DMS153 (cell line): ENCODE results near the gene PRSS58.

Source experiments
- DNase-seq: peaks from one replicate; lab custom pipeline; 2025; lab: John Stamatoyannopoulos, UW

The PRSS58 gene, protein sequence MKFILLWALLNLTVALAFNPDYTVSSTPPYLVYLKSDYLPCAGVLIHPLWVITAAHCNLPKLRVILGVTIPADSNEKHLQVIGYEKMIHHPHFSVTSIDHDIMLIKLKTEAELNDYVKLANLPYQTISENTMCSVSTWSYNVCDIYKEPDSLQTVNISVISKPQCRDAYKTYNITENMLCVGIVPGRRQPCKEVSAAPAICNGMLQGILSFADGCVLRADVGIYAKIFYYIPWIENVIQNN

DNA sequence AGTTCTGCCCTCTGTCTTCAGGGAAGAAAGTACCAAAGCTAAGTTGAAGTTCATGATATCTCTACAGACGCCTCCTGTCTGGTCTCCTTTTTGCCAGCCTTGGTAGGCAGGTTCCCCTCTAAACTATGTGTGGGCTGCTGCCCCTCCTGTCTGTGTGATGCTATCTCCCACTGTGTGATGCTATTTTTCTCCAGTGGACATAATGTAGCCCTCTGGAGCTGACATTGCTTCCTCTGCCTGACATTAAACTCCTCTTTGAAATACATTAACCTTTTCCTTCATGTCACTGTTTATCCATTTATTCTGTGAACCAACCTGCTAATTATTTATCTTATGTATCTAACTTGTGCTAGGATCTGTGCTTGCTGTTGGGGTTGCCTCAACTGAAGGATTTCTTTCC, at the start of gene PRSS58:
Gene PRSS58 (minus strand): TSS at position 101 of the 400 bp plus-strand sequence. CDS start 351 bp downstream, outside the sequence.
- no peak for DNase-seq

DNA sequence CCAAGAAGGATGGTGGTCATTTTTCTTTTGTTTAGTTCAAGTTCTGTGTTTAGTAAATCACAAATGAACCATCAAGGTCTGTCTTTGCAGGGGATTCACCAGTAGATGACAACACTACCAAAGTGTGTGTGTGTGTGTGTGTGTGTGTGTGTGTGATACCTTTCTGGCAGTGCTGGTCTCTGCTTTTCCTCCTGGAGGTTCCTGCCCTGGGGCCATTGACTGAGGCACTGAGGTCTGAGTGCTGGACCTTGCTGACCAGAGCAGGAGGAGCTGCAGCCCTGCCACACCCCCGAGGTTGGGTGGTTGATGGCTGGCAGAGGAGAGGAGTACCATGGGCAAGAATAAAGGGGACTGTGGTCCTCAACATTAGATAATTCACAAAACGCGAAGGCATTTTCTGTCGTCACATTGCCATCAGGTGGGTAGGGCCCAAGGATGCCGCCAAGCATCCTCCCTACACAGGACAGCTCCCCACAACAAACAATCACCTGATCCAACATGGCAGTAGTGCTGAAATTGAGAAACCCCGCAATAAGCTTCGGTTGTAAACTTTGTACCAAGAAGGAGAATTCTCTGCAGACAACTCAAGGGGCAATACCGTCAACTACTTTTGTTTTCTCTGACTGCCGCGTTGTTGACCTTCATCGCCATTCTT, 49.5 kb upstream of the PRSS58 start:
- no peak for DNase-seq

GRCh38 chr7:142303650-142304049, 45.8 kb upstream of the PRSS58 start:
- DNase-seq, result no peak

DNA sequence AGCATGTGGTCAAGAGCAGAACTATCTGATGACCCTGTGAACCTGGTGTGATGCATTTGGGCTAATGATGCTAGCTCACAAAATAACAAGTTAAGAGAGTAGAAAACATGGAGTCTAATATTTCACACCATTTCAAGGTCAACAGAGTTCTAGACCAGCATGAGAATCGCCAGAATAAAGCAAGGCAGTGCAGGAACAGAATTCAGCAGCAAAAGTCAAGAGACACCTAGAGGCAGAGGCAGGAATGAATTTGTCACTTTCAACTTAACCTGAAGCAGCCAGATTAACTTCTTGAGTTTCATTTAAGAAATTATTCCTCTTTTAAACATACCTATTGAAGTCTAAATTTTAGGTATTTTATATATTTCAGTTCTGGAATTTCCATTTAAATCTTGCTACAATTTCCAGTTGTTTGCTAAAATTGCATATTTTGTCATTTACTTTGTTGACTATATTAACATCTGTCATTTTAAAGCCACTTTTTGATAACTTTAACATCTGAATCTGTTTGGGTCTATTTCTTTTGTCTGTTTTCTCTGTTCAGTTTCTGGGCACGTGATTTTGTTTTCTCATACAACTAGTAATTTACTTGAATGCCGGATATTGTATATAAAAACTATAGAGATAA, 44.2 kb upstream of the PRSS58 start:
- DNase-seq, result no peak

DNA sequence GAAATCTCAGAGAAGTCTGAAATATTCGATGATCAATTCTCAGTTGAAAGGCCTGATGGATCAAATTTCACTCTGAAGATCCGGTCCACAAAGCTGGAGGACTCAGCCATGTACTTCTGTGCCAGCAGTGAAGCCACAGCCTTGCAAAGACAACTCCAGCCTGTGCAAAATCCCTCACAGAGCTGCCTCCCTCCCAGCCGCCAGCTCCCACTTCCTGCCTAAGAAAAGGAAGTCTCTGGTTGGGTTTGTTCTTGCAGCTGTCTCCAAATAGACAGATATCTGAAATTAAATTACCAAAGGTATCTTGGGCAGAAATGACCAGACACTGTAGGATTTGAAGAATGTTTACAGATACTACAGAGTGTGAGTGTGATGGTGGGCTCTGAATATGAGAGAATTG, 43.4 kb upstream of the PRSS58 start:
- DNase-seq, result no peak

DNA sequence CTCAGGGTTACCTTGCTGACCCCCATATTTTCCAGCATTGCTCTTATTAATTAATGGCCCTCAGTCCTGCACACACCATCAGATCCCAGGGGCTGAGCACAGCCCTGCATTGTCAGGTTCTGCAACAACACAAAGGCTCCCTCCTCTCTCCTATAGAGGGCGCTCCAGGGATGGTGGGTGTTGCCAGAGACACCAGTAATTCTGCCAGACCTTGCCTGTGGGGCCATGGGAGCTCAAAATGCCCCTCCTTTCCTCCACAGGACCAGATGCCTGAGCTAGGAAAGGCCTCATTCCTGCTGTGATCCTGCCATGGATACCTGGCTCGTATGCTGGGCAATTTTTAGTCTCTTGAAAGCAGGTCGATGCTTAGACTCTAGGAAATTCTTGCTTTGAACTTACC, 42.8 kb upstream of the PRSS58 start:
- DNase-seq, result no peak

- no peak for DNase-seq
Measured at GRCh38 chr7:142299237-142299781, 41.5 kb upstream of the PRSS58 start.

DNA sequence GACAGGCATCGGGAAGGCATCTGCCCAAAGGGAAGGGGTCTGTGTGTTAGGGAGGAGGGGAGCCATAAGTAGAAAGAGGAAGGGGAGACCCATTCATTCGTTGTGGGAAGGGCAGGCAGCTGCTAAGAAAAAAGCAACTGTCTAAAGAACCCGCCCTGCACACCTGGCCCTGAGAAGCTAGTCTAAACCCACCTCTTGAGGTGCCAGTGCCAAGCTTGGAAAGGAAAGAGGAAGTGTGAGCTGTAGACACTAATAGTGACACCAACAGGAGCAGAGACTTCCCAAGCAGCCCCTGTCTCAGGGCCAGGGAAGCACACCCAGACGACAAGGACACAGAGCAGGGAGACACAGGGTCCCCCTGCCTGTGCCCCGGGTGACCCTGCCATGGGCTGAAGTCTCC, 40.8 kb upstream of the PRSS58 start:
- DNase-seq, result no peak

DNA sequence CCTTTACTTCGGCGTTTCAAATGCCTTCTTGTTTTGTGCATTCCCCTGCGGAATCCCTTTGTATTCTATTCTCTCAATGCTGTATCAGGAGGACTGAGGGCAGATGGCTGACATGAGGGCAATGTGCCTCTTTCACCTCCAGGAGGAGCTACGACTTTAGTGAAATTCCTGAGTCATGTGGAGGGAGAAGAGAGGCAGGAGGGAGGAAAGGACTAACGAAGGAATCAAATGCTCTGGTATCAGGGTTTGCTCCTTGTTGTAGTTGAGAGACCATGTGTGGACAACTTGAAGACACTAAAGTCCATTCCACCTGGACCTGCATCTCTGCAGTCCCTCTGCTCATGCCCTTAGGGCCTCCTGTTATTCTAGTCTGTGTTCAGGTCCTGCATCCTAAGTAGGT, 40.2 kb upstream of the PRSS58 start:
- DNase-seq, result no peak

DNA sequence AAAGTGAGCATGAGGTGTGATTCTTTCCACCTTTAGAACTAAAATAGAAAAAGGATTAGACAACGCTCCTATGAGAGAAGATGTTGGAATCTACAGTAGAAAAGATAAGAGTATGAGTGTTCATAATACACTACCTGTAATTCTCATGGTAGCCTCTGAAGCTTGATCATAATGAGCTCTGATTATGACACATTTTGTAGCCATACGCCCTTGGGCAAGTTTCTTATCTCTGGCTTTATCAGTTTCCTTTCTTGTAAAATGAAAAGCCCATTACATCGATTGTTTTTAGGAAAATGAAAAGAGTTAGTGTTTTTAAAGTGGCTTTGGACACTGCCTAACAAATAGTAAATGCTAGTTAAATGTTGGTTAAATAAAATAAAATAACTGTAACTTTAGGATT, 22.4 kb upstream of the PRSS58 start:
- no peak for DNase-seq

DNA sequence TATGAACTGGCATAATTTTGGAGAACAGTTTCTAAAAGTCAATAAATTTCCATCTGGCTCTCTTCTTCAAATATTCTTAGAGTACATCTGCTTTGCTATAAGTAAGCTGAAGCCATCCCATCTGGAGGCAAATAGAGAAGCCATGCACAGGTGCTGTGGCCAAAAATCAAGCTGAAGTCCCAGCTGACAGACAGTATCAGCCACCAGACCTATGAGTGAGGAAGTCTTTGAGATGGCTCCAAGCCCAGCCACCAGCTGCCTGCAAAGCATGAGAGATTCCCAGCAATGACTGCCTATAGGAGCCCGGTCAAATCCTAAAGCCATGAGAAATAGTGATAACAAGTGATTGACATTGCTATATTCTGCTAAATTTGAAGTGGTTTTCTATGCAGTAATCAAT, 21.7 kb upstream of the PRSS58 start:
- DNase-seq, result no peak

- no peak for DNase-seq
Measured at GRCh38 chr7:142275028-142275427, 17.2 kb upstream of the PRSS58 start.

DNA sequence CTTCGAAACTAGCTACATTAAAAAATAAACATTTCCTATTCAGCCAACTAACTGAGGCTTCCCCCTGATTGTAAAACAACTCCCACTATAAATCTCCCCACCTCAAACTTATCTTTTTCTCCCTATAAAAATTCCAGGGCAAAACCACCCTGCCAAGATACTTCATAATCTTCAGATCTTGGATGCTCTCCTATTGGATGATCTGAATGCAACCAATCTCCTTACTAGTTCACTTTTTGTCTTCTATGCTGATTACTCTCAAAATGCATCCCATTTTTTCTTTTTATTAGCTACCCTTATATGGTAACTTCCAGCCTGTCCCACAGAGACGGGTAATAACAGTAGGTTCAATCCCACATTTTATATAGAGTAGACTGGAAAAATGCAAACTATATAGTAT, 15.0 kb upstream of the PRSS58 start:
- DNase-seq, result no peak

DNA sequence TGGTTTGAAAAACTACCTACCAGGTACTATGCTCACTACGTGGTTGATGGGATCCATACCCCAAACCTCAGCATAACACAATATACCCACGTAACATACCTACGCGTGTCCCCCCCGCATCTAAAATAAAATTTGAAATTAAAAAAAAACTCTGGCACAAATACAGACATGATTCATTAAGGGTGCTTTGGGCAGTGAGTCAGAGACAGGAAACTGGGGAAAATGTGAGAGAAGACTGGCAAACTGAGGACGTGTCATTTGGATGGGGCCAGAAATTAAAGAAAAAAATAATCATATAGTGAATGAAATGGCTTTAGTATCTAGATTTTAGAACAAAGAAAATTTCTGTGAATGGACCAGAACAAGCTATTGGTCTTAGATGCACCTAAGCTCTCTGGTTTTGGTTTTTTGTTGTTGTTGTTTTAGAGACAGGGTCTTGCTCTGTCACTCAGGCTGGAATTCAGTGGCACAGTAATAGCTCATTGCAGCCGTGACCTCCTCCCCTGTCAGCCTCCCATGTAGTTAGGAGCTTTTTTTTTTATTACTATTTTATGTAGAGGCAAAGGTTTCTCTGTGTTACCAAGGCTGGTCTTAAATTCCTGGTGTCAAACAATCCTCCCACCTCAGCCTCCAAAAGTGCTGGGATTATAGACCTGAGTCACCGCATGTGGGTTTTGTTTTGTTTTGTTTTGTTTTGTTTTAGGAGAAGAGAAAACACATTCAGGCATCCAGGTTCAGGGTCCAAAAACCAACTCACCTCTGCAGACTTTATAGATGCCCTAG, 5.9 kb upstream of the PRSS58 start:
- DNase-seq, result no peak

DNA sequence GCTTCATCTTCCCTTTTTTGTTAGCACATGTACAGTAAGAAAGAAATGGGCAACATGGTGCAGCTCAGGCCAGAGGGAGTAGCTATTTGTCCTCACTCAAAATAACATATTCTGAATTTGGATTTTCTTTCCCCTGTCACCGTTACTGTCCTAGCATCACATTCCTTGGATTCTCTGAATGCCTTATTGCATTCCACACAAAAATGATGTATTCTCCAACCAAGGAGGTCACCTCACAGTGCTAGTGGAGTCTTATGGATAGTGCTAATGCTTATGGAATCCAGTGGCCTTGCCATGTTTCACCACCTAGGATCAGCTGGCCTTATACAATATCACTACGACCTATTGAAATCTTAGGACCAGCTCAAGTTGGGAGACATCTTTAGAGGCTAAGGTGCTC, 7.2 kb downstream of the PRSS58 start:
- no peak for DNase-seq

DNA sequence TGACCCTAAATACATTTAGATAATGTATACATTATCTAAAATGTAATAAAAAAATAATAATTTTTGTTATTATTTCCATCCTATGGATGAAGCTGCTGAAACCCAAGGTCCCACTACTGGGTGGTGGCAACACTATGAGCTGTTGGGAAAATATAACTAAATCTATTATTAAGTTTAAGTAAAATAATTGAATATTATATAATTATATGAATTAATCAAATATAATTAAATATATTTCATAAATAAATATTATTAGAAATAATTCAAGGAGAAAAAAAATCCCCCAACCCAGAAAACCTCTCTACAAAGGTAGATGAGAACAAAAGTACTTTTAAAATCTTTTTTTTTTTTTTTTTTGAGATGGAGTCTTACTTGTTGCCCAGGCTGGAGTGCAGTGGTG, 7.9 kb downstream of the PRSS58 start:
- no peak for DNase-seq

GRCh38 chr7:142248166-142249160, 9.4 kb downstream of the PRSS58 start:
- DNase-seq, result no peak

DNA sequence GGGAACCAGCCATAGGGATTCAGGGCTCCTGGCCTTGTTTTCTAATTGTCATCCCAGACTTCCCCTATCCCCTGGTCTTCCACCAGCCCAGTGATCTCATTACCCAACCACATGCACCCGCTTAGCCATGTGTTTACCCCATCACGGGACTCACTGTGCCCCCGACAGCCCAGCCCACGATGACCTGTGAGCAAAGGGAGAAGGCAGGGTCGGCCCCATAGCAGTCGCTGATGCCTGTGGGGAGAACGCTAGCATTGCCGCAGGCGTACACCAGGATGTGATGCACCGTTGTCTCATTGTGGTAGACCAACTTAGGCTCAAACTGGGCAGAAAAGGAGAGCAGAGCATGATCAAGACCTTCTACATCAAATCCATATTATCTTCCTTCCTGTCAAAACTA, 14.0 kb downstream of the PRSS58 start:
- no peak for DNase-seq

GRCh38 chr7:142240546-142240945, 17.3 kb downstream of the PRSS58 start:
- no peak for DNase-seq

GRCh38 chr7:142231716-142232115, 26.1 kb downstream of the PRSS58 start:
- DNase-seq, result no peak

DNA sequence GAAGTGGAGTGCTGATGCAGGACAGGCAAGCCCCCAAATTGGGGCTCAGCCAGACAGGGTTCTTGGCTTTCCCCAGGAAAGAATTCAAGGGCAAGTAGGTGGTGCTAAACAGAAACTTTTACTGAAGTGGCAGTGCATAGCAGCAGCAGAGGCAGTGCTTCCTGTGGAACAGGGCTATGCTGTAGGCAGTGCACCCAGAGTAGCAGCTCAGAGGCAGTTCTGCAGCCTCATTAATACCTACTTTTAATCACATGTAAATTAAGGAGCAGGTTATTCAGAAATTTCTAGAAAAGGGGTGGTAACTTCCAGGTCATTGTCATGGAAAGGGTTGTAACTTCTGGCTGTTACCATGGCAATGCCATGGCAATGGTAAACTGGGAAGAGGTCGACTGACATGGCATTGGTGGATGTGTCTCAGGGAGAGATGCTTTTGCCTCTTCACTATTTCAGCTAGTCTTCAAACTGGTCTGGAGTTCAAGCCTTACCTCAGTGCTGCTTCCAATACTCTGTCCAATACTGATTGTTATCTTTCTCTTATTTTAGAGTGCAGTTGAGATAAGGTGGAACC, 29.2 kb downstream of the PRSS58 start:
- DNase-seq, result no peak
